Femur (tissue), 1 donor: ENCODE measurements around the gene ERO1B.
"Not testable (repeated sequence)": the region's sequence is repeated elsewhere in the genome, so short reads cannot be mapped to it uniquely, and the experiment has no call there.

Experiments used
- DNase-seq: peaks from one replicate; pipeline ENCODE4 v3.0.0-alpha.2; 2017

Gene ERO1B

GRCh38 chr1:236281654-236282424 is at the start of gene ERO1B:
Gene ERO1B (minus strand): TSS chr1:236281958. CDS start chr1:236281783, 175 bp downstream.
- peak; percentile 98 for DNase-seq

- not testable (repeated sequence) for DNase-seq
Measured at GRCh38 chr1:236331412-236331811, 49.7 kb upstream of the ERO1B start.

- no peak for DNase-seq
Measured at GRCh38 chr1:236326432-236326831, 44.7 kb upstream of the ERO1B start.

- DNase-seq, result no peak
Measured at GRCh38 chr1:236325567-236325966, 43.8 kb upstream of the ERO1B start.

- no peak for DNase-seq
Measured at GRCh38 chr1:236323819-236324411, 42.2 kb upstream of the ERO1B start.

GRCh38 chr1:236322566-236323409 is 41.0 kb upstream of the ERO1B start:
- no peak for DNase-seq

GRCh38 chr1:236321101-236321500 is 39.3 kb upstream of the ERO1B start:
- DNase-seq, result no peak

GRCh38 chr1:236320671-236321070 is 38.9 kb upstream of the ERO1B start:
- DNase-seq, result no peak

- DNase-seq, result no peak
Measured at GRCh38 chr1:236320214-236320613, 38.5 kb upstream of the ERO1B start.

- no peak for DNase-seq
Measured at GRCh38 chr1:236316437-236316836, 34.7 kb upstream of the ERO1B start.

- no peak for DNase-seq
Measured at GRCh38 chr1:236315518-236315917, 33.8 kb upstream of the ERO1B start.

GRCh38 chr1:236315092-236315491 is 33.3 kb upstream of the ERO1B start:
- no peak for DNase-seq

GRCh38 chr1:236314050-236314449 is 32.3 kb upstream of the ERO1B start:
- DNase-seq, result not testable (repeated sequence)

- no peak for DNase-seq
Measured at GRCh38 chr1:236313427-236313826, 31.7 kb upstream of the ERO1B start.

GRCh38 chr1:236311040-236311439 is 29.3 kb upstream of the ERO1B start:
- DNase-seq, result no peak

- DNase-seq, result no peak
Measured at GRCh38 chr1:236308827-236309226, 27.1 kb upstream of the ERO1B start.

- DNase-seq, result no peak
Measured at GRCh38 chr1:236307435-236307834, 25.7 kb upstream of the ERO1B start.

- no peak for DNase-seq
Measured at GRCh38 chr1:236304682-236305081, 22.9 kb upstream of the ERO1B start.

- no peak for DNase-seq
Measured at GRCh38 chr1:236303675-236304074, 21.9 kb upstream of the ERO1B start.

- DNase-seq, result no peak
Measured at GRCh38 chr1:236302941-236303340, 21.2 kb upstream of the ERO1B start.

- no peak for DNase-seq
Measured at GRCh38 chr1:236301958-236302335, 20.2 kb upstream of the ERO1B start.

GRCh38 chr1:236301080-236301957 is 19.6 kb upstream of the ERO1B start:
- DNase-seq, result no peak

- DNase-seq, result no peak
Measured at GRCh38 chr1:236297161-236297560, 15.4 kb upstream of the ERO1B start.
